SHP77 (cell line): Measurements from ENCODE around the gene ANXA6.

Experiments
- DNase-seq, 2 experiments: peaks; one replicate each; lab custom pipeline; 2025; lab: John Stamatoyannopoulos, UW

The ANXA6 gene

DNA sequence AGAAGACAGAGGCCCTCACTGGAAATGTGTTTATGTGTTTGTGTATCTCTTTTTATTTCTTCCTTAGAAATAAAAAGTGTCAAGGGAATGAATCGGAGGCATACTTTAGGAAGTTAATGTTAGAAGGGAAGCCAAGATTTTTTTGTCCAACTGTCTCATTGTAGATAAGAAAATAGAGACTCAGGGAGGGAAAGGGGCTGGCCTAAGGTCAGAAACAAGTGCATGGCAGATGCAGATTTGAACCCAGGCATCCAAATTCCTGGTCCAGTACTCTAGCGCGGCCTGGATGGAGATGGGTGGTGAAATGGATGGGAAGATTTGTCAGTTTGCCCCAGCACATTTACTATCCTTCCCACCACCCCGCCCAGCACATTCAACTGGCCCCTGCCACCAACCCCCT is 56.9 kb downstream of the ANXA6 start:
- DNase-seq, result no peak

DNA sequence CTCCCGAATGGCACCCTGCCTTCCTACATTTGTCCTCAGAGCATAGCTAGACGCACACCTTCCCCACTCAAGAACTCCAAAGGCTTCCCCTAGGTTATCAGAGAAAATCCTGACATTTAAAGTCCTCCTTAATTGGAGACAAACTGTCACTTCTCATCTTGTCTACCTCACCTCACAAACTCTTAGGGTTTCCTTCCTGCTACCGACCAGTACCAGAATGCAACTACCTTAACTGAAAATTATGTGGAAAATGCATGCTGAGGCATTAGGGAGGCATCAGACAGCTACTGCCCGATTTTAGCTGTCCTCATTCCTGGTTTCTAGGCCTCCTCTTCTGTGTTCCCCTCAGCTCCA is 58.8 kb downstream of the ANXA6 start:
- DNase-seq, result no peak

DNA sequence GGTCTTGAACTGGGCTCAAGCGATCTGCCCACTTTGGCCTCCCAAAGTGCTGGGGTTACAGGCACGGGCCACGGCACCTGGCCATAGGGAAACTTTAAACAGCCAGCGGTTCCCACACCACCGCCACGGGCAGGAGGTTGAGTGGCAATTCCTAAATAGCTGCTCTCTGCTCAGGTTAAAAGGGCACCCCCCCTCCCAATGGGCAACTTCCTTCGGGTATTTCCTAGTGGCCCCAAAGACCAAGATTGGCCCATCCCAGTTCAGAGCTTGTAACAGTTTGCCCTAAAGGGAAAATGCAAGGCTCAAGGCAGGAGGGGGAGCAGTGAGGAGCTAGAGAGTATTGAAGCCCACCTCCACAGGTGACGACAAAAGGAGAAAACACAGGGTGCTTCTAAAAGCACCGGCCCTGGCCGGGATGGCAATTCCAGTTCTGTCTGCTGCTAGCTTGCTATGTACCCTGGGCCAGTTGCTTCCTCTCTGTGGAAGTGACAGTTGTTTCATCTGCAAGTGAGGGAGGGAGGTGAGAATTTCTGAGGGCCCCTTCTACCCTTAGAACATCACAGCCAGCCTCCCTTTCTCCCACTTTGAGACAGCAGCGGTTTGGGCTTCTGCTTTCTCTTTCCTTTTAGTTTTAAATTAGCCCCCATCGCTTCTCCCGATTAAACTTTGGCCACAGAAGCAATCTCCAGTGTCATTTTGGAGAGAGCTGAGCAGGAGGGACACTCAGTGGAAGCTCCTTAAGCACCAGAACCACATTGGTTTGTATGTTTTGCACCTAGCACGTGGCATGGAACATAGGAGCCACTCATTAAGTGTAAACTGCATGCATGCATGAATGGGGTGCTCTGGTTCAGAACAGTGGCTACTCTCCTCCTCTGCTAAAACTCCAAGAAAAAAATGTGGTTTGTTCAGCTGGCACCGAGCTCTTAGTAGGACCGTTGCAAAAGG is 59.5 kb downstream of the ANXA6 start:
- no peak for DNase-seq

DNA sequence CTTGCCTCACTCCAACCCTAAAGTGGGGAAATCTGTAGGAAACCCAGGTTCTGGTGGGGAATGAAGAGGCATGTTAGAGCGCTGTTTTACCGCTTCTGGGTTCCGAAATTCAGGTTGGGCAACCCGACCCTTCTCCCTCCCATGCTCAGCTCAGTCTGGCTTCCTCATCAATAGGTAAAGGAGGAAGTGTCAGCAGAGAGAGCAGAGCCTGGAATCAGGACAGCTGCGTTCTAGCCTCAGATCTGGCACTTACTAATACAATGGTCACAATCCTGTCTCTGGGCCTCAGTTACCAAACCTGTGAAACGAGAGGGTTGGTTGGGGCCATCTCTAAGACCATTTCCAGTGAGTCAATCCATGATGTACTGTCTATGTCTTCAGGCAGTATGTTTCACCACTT is 60.5 kb downstream of the ANXA6 start:
- DNase-seq, result no peak

DNA sequence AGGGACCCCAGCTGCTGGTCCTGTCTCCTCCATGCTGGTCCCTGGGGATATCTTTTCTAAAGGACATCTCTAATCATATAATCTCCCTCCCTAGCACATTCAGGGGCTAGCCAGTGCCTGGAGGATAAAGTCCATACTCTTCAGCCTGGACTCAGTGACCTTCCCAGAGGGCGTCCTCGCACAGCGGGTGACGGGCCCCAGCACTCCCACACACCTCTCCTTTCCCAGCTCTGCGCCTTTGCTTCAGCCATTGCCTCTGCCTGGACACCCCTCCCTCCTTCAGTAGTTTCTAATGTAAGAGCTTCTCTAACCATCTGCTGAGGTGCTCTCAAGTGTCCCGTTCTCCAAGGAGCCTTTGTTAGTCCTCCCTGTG is 61.6 kb downstream of the ANXA6 start:
- DNase-seq, result no peak

DNA sequence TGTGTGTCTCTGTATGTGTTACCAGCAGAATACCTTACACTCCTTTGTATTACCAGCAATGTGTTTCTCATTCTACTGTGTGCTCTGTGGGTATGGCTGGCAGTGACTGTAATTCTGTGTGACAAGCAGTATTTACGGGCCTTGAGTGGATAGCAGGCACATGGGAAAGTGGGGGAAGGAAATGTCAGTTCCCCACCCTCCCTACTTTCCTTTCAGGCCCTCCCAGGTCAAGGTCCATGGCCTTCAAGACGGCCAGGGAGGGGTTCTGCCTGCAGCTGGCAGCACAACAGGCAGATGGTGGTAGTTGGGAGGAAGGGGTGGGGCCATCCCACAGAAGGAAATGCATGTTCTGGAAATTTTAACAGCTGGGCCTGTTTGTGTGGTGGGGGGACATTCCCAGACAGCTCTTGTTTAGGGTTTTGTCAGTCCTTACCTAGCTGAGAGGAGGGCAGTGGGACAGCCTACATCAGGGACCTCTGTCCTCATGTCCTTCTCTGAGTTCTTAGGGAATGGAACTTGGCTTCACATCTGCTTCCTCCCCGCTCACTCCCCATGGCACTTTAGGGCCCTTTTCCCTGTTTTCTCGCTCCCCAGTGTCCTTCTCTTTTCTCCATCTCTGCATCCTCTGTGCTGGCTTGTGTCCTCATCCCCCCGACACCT is 62.1 kb downstream of the ANXA6 start:
- DNase-seq, result no peak

DNA sequence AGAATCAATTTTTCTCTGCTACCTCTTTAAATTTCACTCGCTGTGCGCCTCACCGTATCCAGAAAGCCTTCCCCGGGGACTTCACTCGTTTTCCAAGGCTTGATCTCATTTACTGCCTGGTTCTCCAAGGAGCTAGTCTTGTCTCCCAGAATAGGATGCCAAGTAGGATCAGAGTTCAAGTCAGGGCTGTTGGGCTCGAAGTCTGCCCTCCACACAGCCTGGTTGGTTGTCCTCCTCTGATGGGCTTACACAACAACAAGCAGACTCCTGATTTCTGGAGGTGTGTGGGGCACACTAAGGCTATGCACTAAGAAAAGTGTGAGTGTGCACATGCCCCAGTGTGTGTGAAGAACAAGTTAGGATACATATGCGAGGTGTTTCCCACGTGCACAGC is 62.7 kb downstream of the ANXA6 start:
- no peak for DNase-seq

DNA sequence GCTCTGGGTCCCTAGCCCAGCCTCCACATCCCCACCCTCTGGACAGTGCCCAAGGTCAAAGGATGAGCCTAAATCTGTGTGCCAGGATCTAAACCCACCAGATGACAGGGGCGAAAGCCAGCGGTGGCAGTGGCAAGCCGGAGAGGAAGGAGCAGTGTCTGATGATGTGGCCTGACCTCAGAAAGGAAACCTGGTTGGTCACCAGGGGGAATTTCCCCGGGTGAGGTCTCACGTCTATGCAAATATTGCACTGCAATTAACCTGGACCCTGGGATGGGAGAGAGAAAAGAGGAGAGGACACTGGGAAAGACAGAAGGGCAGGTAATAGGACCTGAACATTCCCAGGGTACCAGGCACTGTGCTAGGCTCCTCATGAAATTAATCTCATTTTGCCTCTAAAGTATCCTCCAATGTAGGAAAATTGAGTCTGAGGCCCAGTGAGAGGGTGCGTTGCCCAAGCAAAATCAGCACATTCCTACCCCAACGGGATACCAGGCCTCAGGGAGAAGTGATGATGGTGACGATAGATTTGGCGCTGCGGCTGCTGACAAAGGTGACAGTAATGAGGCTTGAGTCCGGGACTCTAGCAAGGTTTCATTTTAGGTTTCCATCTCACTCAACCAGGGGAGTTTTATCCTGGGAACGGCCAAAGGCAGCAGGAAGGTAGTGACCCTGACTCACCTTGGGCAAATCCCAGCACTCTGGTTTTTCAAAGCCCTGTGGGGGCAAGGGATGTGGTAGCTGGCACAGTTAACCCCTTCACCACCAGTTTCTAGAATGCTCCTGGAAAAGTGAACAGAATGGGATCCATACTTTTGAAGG is 63.3 kb downstream of the ANXA6 start:
- no peak for DNase-seq

DNA sequence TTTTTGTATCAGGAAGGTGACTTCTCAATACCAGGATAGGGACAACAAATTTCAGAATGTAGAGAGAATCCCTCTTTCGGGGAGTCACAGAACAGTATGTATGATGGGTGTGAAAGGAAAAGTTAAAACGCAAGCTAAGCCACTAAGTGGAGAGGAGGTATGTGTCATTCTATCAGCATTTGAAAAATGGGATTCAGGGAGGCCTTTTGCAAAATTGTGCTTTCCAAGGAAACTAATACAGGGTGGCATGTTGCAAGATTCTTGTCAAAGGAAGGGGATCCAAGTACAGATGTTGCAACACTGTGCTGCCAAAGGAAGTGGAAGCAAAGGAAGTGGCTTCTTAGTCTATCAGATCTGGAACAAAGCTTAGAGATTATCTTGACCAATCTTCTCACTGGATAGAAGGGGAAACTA is 64.1 kb downstream of the ANXA6 start:
- no peak for DNase-seq

DNA sequence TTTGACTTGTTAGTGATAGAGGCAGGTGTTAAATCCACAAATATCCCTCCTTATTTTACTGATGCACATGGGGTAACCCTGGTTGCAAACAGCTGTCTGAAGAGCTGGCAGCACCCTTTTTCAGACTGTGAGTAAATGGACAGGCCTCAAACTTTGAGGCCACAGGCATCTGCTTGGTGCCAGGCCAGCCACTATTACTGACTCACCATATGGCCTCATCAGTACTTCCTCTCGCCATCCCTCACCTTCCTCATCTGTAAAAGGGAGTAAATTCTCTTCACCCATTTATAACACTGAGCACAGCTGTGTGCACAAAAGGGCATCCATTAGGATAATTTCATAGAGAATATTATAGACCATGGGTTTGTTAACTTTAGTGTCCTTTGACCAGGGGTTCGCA is 64.8 kb downstream of the ANXA6 start:
- no peak for DNase-seq

DNA sequence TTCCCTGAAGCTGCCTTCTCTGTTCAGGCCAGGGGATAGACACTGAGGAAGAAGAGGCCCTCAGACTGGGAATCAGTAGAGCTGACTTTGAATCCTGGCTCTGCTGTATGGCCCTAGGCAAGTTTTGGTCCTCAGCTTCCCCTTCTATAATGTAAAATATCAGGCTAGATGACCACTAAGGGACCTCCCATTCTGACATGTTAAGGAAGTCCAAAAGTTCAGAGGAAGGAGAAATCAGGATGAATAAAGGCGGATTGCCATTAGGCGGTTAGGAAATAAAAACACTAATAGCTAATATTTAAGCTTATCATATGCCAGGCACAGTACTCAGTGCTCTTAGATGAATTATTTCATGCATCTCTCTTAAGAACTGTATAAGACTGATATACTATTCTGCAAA is 67.9 kb downstream of the ANXA6 start:
- DNase-seq, result no peak

DNA sequence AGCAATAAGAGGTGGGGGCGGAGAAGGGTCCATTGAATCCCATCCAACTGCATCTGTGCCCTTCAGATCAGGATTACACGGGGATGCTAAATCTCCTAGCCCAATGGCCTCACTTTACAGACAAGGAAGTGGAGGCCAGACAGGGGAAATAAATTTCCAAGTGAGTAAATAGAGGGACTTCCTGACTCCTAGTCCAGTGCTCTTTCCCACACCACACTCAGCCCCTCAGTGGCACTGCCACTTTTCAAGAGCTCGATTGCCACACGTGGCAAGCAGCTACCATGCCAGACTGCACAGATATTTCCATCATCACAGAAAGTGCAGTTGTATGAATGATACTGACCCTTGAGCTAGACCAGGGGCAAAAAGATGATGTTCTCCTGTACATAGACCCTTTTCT is 68.6 kb downstream of the ANXA6 start:
- DNase-seq, result no peak

DNA sequence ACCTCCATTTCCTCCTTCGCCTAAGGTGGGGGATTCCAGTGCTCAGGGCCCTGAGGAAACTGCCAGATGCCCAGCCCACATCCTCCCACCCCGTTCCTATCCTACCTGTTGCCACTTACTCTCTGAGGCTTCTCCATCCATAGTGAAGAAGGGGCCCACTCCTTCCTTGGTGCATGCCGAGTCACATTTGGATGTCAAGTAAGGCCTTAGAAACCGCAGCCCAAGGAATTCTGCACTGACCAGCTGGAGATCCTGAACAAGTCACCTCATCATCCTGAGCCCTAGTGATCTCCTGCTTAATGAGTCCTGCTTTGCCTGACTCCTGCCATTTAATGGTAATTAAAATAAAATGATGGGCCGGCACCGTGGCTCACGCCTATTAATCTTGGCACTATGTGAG is 70.1 kb downstream of the ANXA6 start:
- DNase-seq, result no peak

DNA sequence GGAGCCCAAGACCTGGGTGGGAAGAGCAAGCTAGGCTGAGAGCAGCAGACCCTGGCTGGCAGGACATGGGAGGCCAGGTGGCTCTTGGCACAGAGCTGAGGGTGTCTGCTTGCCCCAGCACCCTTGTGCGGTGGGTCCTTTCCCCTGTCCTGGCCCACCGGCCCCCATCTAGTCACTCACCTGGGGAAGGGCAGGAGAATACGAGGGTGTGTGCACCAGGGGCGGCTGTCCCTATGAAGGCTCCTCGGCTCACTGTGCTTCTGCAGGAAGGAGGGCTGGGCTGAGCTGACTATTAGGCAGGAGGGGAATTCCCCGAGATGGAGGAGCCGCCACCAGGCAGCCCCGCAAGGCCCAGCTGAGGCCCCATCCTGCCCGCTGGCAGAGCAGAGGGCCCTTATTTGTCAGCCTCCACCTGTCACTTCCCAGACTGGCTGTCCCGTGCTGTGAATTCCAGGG is 70.6 kb downstream of the ANXA6 start:
- no peak for DNase-seq

DNA sequence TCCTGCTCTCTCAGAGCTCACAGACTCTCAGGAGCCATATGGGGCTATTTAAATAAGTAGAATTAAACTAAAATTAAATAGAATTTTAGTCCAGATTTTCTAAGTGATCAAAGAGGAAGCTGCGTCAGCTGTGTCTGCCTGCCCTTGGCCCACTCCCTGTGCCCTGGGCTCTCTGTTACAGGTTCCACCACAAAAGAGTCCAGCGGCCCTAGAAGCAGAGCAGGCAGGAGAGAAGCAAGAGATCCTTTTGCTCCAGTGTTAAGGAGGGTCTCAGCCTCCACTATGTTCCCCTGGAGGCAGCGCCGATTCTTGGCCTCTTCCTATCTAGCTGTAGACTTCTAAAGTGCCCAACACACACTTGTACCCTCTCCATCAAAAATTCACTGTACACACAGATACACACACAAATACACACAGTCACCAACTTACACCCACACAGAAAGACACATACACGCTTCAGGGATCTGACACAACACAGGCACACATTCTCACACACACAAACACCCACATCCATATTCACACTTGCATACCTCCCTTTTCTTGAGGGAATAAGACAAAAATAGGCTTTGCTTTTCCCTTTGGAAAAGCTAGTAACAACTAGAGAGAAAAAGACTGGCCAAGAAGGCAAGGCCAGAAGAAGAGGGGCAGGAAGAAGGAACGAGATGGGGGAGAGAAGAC is 71.2 kb downstream of the ANXA6 start:
- no peak for DNase-seq

DNA sequence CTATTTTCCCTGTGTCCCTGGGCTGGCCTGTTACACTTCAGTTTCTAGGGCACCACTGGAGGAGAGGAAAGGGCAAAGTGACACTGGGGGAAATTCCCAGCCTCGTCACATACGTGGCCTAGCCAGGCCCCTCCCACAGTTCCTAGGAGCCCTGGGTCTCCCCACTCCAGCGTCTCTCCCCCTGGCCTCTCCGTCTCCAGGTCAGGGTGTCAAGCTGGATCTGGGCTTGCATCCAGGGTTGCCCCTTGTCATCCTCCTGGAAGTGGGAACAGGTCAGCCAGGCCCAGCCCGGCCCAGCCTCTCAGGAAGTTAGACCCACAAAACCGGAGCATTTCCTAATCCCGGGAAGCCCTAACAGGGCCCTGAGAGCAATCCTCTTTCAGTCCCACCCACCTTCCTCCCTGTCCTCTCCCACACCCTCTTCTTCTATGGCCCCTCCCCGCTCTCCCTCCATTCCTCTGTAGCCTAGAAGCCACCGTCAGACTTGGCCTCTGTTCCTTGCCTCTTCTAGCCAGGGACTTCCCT is 72.0 kb downstream of the ANXA6 start:
- DNase-seq, result no peak

DNA sequence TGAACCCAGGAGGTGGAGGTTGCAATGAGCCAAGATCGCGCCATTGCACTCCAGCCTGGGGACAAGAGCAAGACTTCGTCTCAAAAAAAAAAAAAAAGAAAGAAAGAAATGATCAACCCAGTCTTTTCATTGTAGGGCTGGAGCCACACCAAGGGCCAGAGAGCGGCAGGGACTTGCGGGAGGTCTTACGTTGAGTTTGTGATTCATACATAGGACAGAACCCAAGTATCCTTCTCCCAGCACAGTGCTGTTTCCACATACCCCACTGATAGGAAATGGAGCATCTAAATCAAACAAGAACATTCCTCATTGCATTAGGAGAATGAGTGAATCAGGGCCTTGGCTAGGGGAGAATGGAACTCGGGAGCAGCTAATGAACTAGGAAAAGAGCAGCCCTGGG is 73.2 kb downstream of the ANXA6 start:
- no peak for DNase-seq

DNA sequence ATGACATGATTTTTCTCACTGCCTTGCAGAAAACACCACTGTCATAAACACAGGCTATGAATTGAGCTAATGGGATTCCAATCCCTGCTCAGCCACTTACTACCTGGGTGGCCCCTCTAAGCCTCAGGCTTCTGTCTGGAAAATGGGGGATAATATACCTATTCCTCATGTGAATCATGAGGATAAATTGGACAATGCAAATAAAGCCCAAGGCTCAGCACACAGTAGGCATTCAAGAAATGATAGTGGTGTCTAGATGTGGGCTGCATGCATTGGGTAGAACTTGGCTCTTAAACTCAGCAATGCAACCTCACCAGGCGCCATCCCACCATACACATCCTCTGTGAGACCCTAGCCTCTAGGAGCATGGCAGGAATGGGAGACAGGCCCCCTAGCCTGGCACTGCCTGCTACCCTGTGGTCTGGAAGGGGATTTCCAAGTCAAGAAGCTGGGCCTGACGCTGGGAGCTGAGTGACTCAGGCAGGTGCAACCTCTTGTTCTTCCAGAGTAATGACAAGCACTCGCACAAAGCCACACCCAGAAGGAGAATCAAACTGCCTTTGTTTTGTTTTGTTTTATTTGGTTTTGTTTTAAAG is 74.4 kb downstream of the ANXA6 start:
- DNase-seq, result peak in 1 of 2 experiments; percentile 22

DNA sequence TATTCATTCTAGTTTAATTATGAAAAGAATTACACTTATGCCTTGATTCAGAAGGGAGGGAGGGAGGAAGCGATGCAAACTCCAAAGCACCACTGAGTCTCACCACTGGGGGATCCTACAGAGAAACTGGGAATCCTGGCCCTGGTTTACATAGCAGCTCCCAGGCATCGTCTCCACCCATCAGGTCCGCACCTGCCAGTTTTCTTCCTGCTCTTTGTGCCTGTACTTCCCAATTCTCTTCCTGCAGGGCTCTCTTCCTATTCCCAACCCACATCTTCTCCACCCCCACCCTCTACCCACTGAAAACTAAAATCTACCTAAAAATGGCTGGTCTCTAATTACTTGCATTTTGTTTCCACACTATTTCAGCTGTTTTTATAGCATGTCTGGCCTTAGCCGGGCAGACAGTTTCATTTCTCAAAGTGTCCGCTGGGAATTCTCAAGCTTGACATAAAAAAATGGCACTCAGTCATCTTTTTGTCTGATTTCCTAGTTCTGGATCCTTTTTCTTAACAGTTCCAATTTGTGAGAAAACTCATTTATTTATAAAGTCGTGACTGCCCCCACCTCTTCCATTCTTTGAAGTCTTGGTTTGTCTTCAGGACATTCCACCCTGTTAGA is 75.2 kb downstream of the ANXA6 start:
- DNase-seq, result peak; percentile 68

DNA sequence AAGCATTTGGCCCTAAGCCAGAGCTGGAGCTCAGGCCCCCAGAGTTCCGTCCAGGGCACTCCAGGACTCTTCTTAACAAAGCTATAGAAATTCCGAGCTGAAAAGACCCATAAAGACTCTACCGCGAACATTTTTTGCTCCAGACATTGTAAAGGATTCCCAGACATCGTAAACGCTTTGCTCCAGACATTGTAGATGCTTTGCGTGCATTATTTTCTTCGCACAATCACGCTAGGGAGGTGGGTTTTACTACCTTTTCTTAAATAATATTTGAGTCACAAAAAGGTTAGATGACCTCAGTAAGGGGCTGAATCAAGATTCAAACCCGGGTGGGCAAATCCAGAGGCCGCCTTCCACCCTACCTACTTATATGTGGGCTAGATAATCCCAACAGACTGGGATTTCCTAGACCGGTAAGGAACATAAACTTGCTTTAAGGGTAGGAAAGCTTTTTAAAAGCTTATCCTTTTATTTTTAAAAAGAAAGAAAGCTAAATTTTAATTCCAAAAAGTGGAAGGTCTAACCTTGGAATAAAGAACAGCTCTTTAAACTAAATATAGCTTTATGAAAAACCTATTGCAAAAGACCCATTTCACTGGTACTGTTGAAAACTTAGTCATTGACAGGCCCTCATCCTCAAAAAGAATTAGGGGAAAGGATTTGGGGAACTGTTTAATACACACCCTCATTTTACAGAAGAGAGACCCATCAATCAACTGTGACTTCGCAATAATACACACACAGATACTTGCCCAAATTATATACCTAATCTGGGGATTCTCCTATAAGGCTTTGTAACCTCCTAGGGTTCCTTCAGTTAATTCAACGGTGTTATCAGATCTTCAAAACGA is 75.9 kb downstream of the ANXA6 start:
- peak in 1 of 2 experiments; percentile 53 for DNase-seq
